Fibroblast of mammary gland (primary cell): ENCODE measurements around the gene NR4A1.

Experiments
- DNase-seq: peaks from one replicate; pipeline ENCODE4 v3.0.0-alpha.2; 2010; ENCODE audit warnings: low read depth
- H3K4me3 ChIP-seq: 2 replicates; pipeline ENCODE4 v1.5.1; 2011; ENCODE audit warnings: low read depth, mild to moderate bottlenecking, low read length, moderate library complexity; ENCODE audit not compliant: control insufficient read depth
- TF ChIP-seq, protein P1 (sequence below): conservative IDR thresholded peaks from 2 replicates; pipeline ENCODE4 v1.5.1; 2011; ENCODE audit warnings: low read depth, low read length, inconsistent platforms; ENCODE audit not compliant: control insufficient read depth, insufficient read depth

The NR4A1 gene

DNA sequence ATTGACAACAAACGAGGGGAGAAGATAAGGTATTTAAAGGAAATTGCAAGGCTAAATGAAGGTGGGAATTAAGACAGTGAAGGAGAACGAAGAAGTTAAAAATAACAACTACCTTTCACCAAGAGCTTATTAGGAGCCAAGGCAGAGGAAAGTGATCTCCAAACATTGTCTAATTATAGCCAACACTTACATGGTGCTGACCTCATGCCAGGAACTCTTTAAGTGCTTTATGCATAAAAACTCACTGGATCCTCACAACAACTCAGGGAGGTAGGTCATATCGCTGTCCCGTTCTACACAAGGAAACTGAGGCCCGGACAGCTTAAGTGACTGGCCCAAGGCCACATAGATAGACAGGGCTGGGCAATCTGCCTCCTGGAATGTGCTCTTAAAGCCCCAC lies 25.0 kb upstream of the NR4A1 start:
- no peak for DNase-seq
- TF ChIP-seq, protein P1, sequence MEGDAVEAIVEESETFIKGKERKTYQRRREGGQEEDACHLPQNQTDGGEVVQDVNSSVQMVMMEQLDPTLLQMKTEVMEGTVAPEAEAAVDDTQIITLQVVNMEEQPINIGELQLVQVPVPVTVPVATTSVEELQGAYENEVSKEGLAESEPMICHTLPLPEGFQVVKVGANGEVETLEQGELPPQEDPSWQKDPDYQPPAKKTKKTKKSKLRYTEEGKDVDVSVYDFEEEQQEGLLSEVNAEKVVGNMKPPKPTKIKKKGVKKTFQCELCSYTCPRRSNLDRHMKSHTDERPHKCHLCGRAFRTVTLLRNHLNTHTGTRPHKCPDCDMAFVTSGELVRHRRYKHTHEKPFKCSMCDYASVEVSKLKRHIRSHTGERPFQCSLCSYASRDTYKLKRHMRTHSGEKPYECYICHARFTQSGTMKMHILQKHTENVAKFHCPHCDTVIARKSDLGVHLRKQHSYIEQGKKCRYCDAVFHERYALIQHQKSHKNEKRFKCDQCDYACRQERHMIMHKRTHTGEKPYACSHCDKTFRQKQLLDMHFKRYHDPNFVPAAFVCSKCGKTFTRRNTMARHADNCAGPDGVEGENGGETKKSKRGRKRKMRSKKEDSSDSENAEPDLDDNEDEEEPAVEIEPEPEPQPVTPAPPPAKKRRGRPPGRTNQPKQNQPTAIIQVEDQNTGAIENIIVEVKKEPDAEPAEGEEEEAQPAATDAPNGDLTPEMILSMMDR, result no peak
- H3K4me3 ChIP-seq, result no peak overlapping the region

GRCh38 chr12:52027085-52027843 lies 24.0 kb upstream of the NR4A1 start:
- DNase-seq, result no peak
- TF ChIP-seq, protein P1, result no peak
- no peak overlapping the region for H3K4me3 ChIP-seq

DNA sequence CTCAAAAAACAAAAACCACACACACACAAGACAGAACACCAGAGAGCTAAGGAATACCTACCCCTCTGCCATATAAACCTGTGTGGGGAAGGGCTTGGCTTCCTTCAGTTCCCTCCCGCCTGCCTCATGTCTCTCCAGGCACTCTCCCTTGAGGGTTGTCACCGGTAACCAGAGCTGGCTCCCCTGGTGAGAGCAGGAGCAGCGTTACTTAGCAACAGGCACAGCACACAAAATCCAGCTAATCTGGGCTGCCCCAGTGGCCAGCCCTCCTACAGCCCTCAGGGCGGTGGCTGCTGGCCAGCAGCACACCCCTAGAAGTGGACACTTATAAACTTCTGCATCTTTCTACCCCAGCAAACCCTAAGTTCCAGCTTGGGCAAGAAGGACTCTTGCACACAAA lies 21.6 kb upstream of the NR4A1 start:
- H3K4me3 ChIP-seq, result no peak overlapping the region
- TF ChIP-seq, protein P1, result no peak
- DNase-seq, result peak; percentile 39

GRCh38 chr12:52032446-52032803 lies 18.8 kb upstream of the NR4A1 start:
- DNase-seq, result peak; percentile 86
- H3K4me3 ChIP-seq, result peak overlapping the region; percentile 44
- TF ChIP-seq, protein P1, result no peak

GRCh38 chr12:52032804-52033445 lies 18.3 kb upstream of the NR4A1 start:
- peak; percentile 95 for DNase-seq
- H3K4me3 ChIP-seq, result peak overlapping the region; percentile 47

DNA sequence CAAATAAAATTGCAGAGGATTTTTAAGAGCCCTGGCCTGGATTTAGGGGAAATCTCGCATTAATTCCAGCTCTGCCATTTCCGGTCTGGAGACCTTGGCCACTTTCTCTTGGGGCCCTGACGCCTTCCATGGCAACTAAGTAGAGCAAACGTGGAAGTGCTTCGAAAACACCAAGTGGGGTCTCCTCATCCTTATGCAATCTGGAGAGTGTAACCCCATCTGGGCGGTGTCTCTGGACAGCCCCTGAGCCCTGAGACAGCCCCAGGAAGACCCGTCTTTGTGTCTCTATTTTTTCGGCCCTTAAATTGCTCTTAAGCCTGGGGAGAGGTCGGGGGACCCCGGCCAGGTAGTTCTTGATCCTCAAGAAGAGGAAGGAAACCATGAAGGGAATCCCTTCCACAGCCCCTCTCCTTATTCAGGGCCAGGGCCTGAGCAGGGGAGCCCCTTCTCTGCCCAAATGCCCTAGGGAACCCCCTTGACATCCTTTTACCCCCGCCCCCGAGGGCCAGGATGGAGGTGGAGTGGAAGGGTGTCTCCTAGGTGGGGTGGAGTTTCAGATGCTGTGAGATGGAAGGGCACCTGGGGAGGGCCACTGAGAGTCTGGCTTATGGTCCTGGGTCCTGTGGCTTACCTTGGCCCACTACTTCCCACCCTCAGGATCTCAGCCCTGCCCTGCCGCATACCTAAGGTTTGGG lies 17.6 kb upstream of the NR4A1 start:
- no peak for DNase-seq
- TF ChIP-seq, protein P1, result no peak
- H3K4me3 ChIP-seq, result peak overlapping the region; percentile 47

More at GRCh38 chr12:52032804-52033445, 18.3 kb upstream of the NR4A1 start:
- TF ChIP-seq, protein P1, result no peak
